Liver (tissue), 9 donors: ENCODE results near the gene PIGQ. TPM values are rescaled to one million over a fixed set of nuclear protein-coding genes. Genes with fewer than 3 reads are reported as not detected.

ENCODE experiments used
- DNase-seq: peaks from one replicate; pipeline ENCODE4 v3.0.0-alpha.2; 2017; ENCODE audit warnings: low spot score
- H3K27ac ChIP-seq, 2 donors: one replicate each; pipeline ENCODE4 v1.7.0; 2013; ENCODE audit warnings: inconsistent platforms in 2 of 2, low read length in 2 of 2, control low read depth in 1 of 2, low read depth in 1 of 2, mild to moderate bottlenecking in 1 of 2
- H3K27me3 ChIP-seq, 4 donors: one replicate each; pipeline versions ENCODE4 v1.6.1 to v1.7.0; 2013; ENCODE audit warnings: low read length in 3 of 4, inconsistent platforms in 1 of 4, mild to moderate bottlenecking in 1 of 4, moderate library complexity in 1 of 4; ENCODE audit not compliant: control insufficient read depth in 4 of 4, insufficient read depth in 4 of 4
- H3K36me3 ChIP-seq, 4 donors: one replicate each; pipeline versions ENCODE4 v1.6.1 to v1.7.0; 2013; ENCODE audit warnings: low read length in 3 of 4, mild to moderate bottlenecking in 3 of 4, low read depth in 1 of 4, moderate library complexity in 1 of 4; ENCODE audit not compliant: control insufficient read depth in 4 of 4, insufficient read depth in 3 of 4
- H3K4me1 ChIP-seq, 4 donors: one replicate each; pipeline versions ENCODE4 v1.6.1 to v1.7.0; 2013; ENCODE audit warnings: low read length in 3 of 4, mild to moderate bottlenecking in 3 of 4, moderate library complexity in 1 of 4; ENCODE audit not compliant: control insufficient read depth in 4 of 4, insufficient read depth in 4 of 4
- H3K4me3 ChIP-seq, 3 donors: one replicate each; pipeline versions ENCODE4 v1.6.1 to v1.7.0; 2013; ENCODE audit warnings: low read length in 3 of 3, control low read depth in 1 of 3, low read depth in 1 of 3, mild to moderate bottlenecking in 1 of 3
- H3K9ac ChIP-seq, 2 donors: one replicate each; pipeline ENCODE4 v1.7.0; 2013; ENCODE audit warnings: low read length in 2 of 2, mild to moderate bottlenecking in 2 of 2, moderate library complexity in 2 of 2, control low read depth in 1 of 2, low read depth in 1 of 2
- H3K9me3 ChIP-seq, 4 donors: one replicate each; pipeline versions ENCODE4 v1.6.1 to v1.7.0; 2013; ENCODE audit warnings: low read length in 3 of 4; ENCODE audit not compliant: control insufficient read depth in 4 of 4
- ATF3 ChIP-seq: IDR thresholded peaks from 2 replicates; pipeline ENCODE4 v1.6.1; 2016; ENCODE audit warnings: antibody characterized with exemption
- CTCF ChIP-seq: fragments of 150-350 bp; IDR thresholded peaks from 2 replicates; pipeline ENCODE4 v1.5.1; 2017; ENCODE audit warnings: improper control_type of control experiment, low read depth, low read length; ENCODE audit not compliant: missing input control
- EGR1 ChIP-seq, 2 donors: IDR thresholded peaks; 2 replicates each; pipeline ENCODE4 v1.6.1; 2016 to 2018; ENCODE audit warnings: antibody characterized with exemption in 2 of 2, low read depth in 2 of 2
- FOXA1 ChIP-seq: IDR thresholded peaks from 2 replicates; pipeline ENCODE4 v1.6.1; 2016; ENCODE audit warnings: antibody characterized with exemption
- FOXA2 ChIP-seq: IDR thresholded peaks from 2 replicates; pipeline ENCODE4 v1.6.1; 2016; ENCODE audit warnings: antibody characterized with exemption
- GABPA ChIP-seq, 2 donors: IDR thresholded peaks in 1 of 2; conservative IDR thresholded peaks in 1 of 2; 2 replicates each; pipeline ENCODE4 v1.6.1; 2016; ENCODE audit warnings: antibody characterized with exemption in 2 of 2, mild to moderate bottlenecking in 1 of 2, moderate library complexity in 1 of 2
- HNF4A ChIP-seq, 2 donors: conservative IDR thresholded peaks; 2 replicates each; pipeline ENCODE4 v1.6.1; 2016; ENCODE audit warnings: antibody characterized with exemption in 2 of 2, mild to moderate bottlenecking in 2 of 2
- HNF4G ChIP-seq: IDR thresholded peaks from 2 replicates; pipeline ENCODE4 v1.6.1; 2016; ENCODE audit warnings: antibody characterized with exemption
- JUND ChIP-seq, 2 donors: IDR thresholded peaks; 2 replicates each; pipeline ENCODE4 v1.6.1; 2016; ENCODE audit warnings: antibody characterized with exemption in 2 of 2
- MAX ChIP-seq: IDR thresholded peaks from 2 replicates; pipeline ENCODE4 v1.6.1; 2016; ENCODE audit warnings: antibody characterized with exemption
- NR2F2 ChIP-seq: IDR thresholded peaks from 2 replicates; pipeline ENCODE4 v1.6.1; 2016; ENCODE audit warnings: antibody characterized with exemption
- RAD21 ChIP-seq, 2 donors: IDR thresholded peaks; 2 replicates each; pipeline ENCODE4 v1.6.1; 2016; ENCODE audit warnings: antibody characterized with exemption in 2 of 2, mild to moderate bottlenecking in 2 of 2
- REST ChIP-seq: IDR thresholded peaks from 2 replicates; pipeline ENCODE4 v1.6.1; 2016; ENCODE audit warnings: antibody characterized with exemption, mild to moderate bottlenecking
- RXRA ChIP-seq, 2 donors: IDR thresholded peaks; 2 replicates each; pipeline ENCODE4 v1.6.1; 2017 to 2018; ENCODE audit warnings: antibody characterized with exemption in 2 of 2, mild to moderate bottlenecking in 1 of 2
- SP1 ChIP-seq: IDR thresholded peaks from 2 replicates; pipeline ENCODE4 v1.6.1; 2018; ENCODE audit warnings: antibody characterized with exemption, mild to moderate bottlenecking
- TAF1 ChIP-seq: conservative IDR thresholded peaks from 2 replicates; pipeline ENCODE4 v1.6.1; 2016; ENCODE audit warnings: antibody characterized with exemption, mild to moderate bottlenecking
- YY1 ChIP-seq: IDR thresholded peaks from 2 replicates; pipeline ENCODE4 v1.6.1; 2016; ENCODE audit warnings: antibody characterized with exemption, mild to moderate bottlenecking
- ZBTB33 ChIP-seq: IDR thresholded peaks from 2 replicates; pipeline ENCODE4 v1.6.1; 2016; ENCODE audit warnings: antibody characterized with exemption
- WGBS: extraction: QIAGEN DNeasy Blood & Tissue Kit; methylation state at CpG from one replicate; pipeline ENCODE4 v1.1.7; 2013; 5-methylcytosine and 5-hydroxymethylcytosine counted together
- polyA plus RNA-seq, 2 donors: library from polyadenylated mRNA; stranded (reverse) in 1 of 2; unstranded in 1 of 2; fragments of 200-250 nt in 1 of 2; fragments of >200 nt in 1 of 2; fragmentation: Nextera tagmentation in 1 of 2; extraction: Ambion mirVana in 1 of 2; gene quantifications; one replicate each; pipeline versions ENCODE4 v1.2.1 to v1.2.3, GENCODE V29; 2013 to 2015
- total RNA-seq, 2 donors: library from RNA; depleted of rRNA; stranded (reverse); fragments of >200 nt; gene quantifications; one replicate each; pipeline ENCODE4 v1.2.3, GENCODE V29; 2014
- donor health status: healthy.
- donor health status: healthy.
- donor health status: healthy.
- donor health status: healthy.
- donor health status: healthy.

The PIGQ gene
- total and polyA plus RNA-seq, 4 donors: 16.8 to 144 (median 20.6) TPM

- no peak for TF ChIP-seq GABPA (IDR thresholded peaks at IDR 0.05 in 1 of 2, conservative IDR thresholded peaks at IDR 0.05 in 1 of 2)
Observed at GRCh38 chr16:624526-625070, 54.8 kb downstream of the PIGQ start (continued).

GRCh38 chr16:625117-625976 is 55.6 kb downstream of the PIGQ start:
- H3K9ac ChIP-seq: no peak overlapping the region
- H3K27ac ChIP-seq: no peak overlapping the region
- no peak for TF ChIP-seq RXRA (IDR thresholded peaks at IDR 0.05)
- no peak for TF ChIP-seq JUND (IDR thresholded peaks at IDR 0.05)
- TF ChIP-seq MAX: no peak
- no peak for TF ChIP-seq EGR1 (IDR thresholded peaks at IDR 0.05; ENCODE audit: low read depth in 2 of 2)
- TF ChIP-seq CTCF: no peak
- no peak for TF ChIP-seq RAD21 (IDR thresholded peaks at IDR 0.05)
- no peak for TF ChIP-seq ZBTB33
- TF ChIP-seq FOXA1: no peak
- TF ChIP-seq HNF4G: no peak
- no peak for TF ChIP-seq TAF1
- TF ChIP-seq FOXA2: no peak
- TF ChIP-seq GABPA (IDR thresholded peaks at IDR 0.05 in 1 of 2, conservative IDR thresholded peaks at IDR 0.05 in 1 of 2): no peak
- no peak for TF ChIP-seq YY1
- TF ChIP-seq HNF4A (conservative IDR thresholded peaks at IDR 0.05): no peak
- TF ChIP-seq NR2F2: no peak
- TF ChIP-seq SP1: no peak
- no peak for TF ChIP-seq REST
- TF ChIP-seq ATF3: no peak
- peaks cover 0 to 12% (median 4%) of the 10 kb centered on the region in 4 donors for H3K36me3 ChIP-seq
- H3K4me1 ChIP-seq: peaks cover 19 to 38% (median 33%) of the 10 kb centered on the region in 4 donors
- no peak for DNase-seq
- WGBS: 96% methylated on average over 37 of the region's 37 CpGs
- H3K4me3 ChIP-seq: no peak overlapping the region
- no peaks in the 10 kb centered on the region for H3K9me3 ChIP-seq
- H3K27me3 ChIP-seq: no peaks in the 10 kb centered on the region
